Naive B cell (primary cell): ENCODE results near the gene DRD2. TPM values are rescaled to one million over a fixed set of nuclear protein-coding genes. Genes with fewer than 3 reads are reported as not detected.
A peak's percentile ranks its signal among the peaks of the same experiment; 100 is the strongest.

ENCODE experiments used
- ATAC-seq, 2 donors: fragments of 150-1000 bp; cut with Tn5 transposase; 2 replicates each; pipeline ENCODE4 v1.10.0; 2021; ENCODE audit warnings: low read depth in 2 of 2, mild to moderate bottlenecking in 2 of 2, moderate library complexity in 2 of 2
- DNase-seq: peaks from one replicate; pipeline ENCODE4 v3.0.0; 2022
- H3K27ac Mint-ChIP-seq, 6 donors: one replicate each; pipeline ENCODE4 v1.8.0; 2020 to 2022; ENCODE audit warnings: mild to moderate bottlenecking in 6 of 6, mixed read lengths in 6 of 6, moderate library complexity in 5 of 6, inconsistent platforms in 2 of 6
- H3K27me3 Mint-ChIP-seq, 3 donors: one replicate each; pipeline ENCODE4 v1.8.0; 2021 to 2022; ENCODE audit warnings: mixed read lengths in 3 of 3, mild to moderate bottlenecking in 1 of 3
- H3K36me3 Mint-ChIP-seq, 2 donors: one replicate each; pipeline ENCODE4 v1.8.0; 2020 to 2022; ENCODE audit warnings: mixed read lengths in 2 of 2, inconsistent platforms in 1 of 2, mild to moderate bottlenecking in 1 of 2
- H3K4me1 Mint-ChIP-seq, 3 donors: one replicate each; pipeline ENCODE4 v1.8.0; 2020 to 2022; ENCODE audit warnings: mixed read lengths in 3 of 3, inconsistent platforms in 1 of 3, mild to moderate bottlenecking in 1 of 3, moderate library complexity in 1 of 3
- H3K4me3 Mint-ChIP-seq, 8 donors: one replicate each; pipeline ENCODE4 v1.8.0; 2020 to 2022; ENCODE audit warnings: mild to moderate bottlenecking in 8 of 8, mixed read lengths in 8 of 8, moderate library complexity in 8 of 8, inconsistent platforms in 2 of 8
- H3K9me3 Mint-ChIP-seq, 7 donors: one replicate each; pipeline ENCODE4 v1.8.0; 2020 to 2022; ENCODE audit warnings: mixed read lengths in 7 of 7, mild to moderate bottlenecking in 5 of 7, inconsistent platforms in 2 of 7, moderate library complexity in 1 of 7
- polyA plus RNA-seq, 6 donors: library from polyadenylated mRNA; unstranded; fragments of 300-500 nt; fragmentation: Illumina TruSeq; gene quantifications; one replicate each; pipeline ENCODE4 v1.2.3, GENCODE V29; 2021; ENCODE audit warnings: low read depth in 6 of 6

DRD2 gene
- polyA plus RNA-seq, 6 donors from 2014 or later = not detected

GRCh38 chr11:113417428-113417827 lies 57.8 kb downstream of the DRD2 start:
- Mint-ChIP-seq H3K4me1 (no peaks in the 10 kb centered on the region), H3K4me3 (no peak overlapping the region), H3K36me3 (no peaks in the 10 kb centered on the region), H3K27me3 (peaks cover 0 to 10% (median 10%) of the 10 kb centered on the region in 3 donors), H3K27ac (no peak overlapping the region), H3K9me3 (peaks cover 0 to 1% (median 0%) of the 10 kb centered on the region in 7 donors)
- DNase-seq (no peak), ATAC-seq (no peak)

DNA sequence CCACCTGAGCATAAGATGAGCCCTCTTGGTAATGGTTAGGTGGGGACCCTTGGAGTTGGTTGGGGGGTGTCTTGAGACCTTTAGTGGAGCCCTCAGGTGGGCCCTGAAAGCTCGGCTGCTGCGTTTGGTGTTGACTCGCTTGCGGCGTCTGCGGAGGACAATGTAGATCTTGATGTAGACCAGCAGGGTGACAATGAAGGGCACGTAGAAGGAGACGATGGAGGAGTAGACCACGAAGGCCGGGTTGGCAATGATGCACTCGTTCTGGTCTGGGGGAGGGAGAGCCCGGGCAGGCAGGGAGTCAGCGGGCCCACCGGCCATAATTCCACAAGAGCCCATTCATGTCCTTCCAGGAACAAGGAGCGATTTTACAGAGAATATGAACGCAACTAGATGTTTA lies 59.9 kb downstream of the DRD2 start:
- no peaks in the 10 kb centered on the region for H3K36me3 Mint-ChIP-seq
- H3K27me3 Mint-ChIP-seq = peaks cover 0 to 10% (median 8%) of the 10 kb centered on the region in 3 donors
- H3K4me3 Mint-ChIP-seq = peak overlapping the region in 1 of 8 donors; percentile 57
- ATAC-seq (no peak), DNase-seq (no peak)
- H3K9me3 Mint-ChIP-seq = peaks cover 0 to 1% (median 0%) of the 10 kb centered on the region in 7 donors
- H3K27ac Mint-ChIP-seq = peak overlapping the region in 1 of 6 donors; percentile 60
- no peaks in the 10 kb centered on the region for H3K4me1 Mint-ChIP-seq

DNA sequence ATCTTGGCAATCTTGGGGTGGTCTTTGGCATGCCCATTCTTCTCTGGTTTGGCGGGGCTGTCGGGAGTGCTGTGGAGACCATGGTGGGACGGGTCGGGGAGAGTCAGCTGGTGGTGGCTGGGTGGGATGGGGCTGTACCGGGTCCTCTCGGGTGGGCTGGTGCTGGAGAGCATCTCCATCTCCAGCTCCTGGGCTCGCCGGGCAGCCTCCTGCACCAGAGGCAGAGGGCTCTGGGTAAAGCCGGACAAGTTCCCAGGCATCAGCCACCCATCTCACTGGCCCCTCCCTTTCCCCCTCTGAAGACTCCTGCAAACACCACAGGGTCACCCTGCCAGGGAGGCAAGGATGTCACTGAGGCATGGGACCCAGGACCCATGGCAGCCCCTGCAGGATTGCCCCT lies 62.5 kb downstream of the DRD2 start:
- H3K4me1 Mint-ChIP-seq = no peaks in the 10 kb centered on the region
- ATAC-seq = no peak
- H3K36me3 Mint-ChIP-seq = no peaks in the 10 kb centered on the region
- DNase-seq = no peak
- peak overlapping the region in 1 of 8 donors; percentile 47 for H3K4me3 Mint-ChIP-seq
- peaks cover 0 to 1% (median 0%) of the 10 kb centered on the region in 7 donors for H3K9me3 Mint-ChIP-seq
- H3K27ac Mint-ChIP-seq = no peak overlapping the region
- peaks cover 0 to 6% (median 0%) of the 10 kb centered on the region in 3 donors for H3K27me3 Mint-ChIP-seq

DNA sequence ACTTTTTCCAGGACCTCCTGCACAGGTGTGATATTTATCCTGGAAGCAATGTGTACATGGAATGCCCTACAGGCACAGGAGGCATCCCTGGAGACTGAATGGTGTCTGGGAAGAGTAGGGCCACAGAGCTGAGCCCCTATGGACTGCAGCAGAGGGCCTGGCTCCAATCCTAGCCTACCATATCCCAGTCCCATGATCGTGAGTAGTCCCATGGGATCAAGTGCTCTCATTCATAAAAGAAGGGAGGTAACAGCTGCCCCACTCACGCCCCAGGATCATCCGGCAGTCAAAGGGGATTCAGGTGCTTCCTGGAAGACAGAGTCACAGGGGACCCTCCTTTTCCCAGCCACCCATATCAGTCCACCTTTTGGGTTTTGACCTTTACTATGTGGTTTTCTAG lies 63.7 kb downstream of the DRD2 start:
- ATAC-seq (no peak), DNase-seq (no peak)
- peaks cover 0 to 1% (median 0%) of the 10 kb centered on the region in 7 donors for H3K9me3 Mint-ChIP-seq
- H3K27ac Mint-ChIP-seq = no peak overlapping the region
- H3K4me3 Mint-ChIP-seq = no peak overlapping the region
- H3K27me3 Mint-ChIP-seq = peaks cover 0 to 6% (median 0%) of the 10 kb centered on the region in 3 donors
- H3K4me1 Mint-ChIP-seq = no peaks in the 10 kb centered on the region
- no peaks in the 10 kb centered on the region for H3K36me3 Mint-ChIP-seq

- no peaks in the 10 kb centered on the region for H3K36me3 Mint-ChIP-seq
- peaks cover 0 to 1% (median 0%) of the 10 kb centered on the region in 7 donors for H3K9me3 Mint-ChIP-seq
- no peak for DNase-seq
- no peak for ATAC-seq
- no peak overlapping the region for H3K4me3 Mint-ChIP-seq
- peak overlapping the region in 1 of 6 donors; percentile 37 for H3K27ac Mint-ChIP-seq
- H3K27me3 Mint-ChIP-seq = peaks cover 0 to 6% (median 0%) of the 10 kb centered on the region in 3 donors
- H3K4me1 Mint-ChIP-seq = no peaks in the 10 kb centered on the region
These were observed 64.6 kb downstream of the DRD2 start for GRCh38 chr11:113410414-113411135.

- Mint-ChIP-seq H3K27ac (no peak overlapping the region), H3K4me3 (no peak overlapping the region), H3K4me1 (no peaks in the 10 kb centered on the region), H3K36me3 (no peaks in the 10 kb centered on the region), H3K9me3 (peaks cover 0 to 1% (median 0%) of the 10 kb centered on the region in 7 donors), H3K27me3 (peaks cover 0 to 7% (median 6%) of the 10 kb centered on the region in 3 donors)
- DNase-seq = no peak
- ATAC-seq = no peak
These were observed 65.7 kb downstream of the DRD2 start for GRCh38 chr11:113409526-113409925.

DNA sequence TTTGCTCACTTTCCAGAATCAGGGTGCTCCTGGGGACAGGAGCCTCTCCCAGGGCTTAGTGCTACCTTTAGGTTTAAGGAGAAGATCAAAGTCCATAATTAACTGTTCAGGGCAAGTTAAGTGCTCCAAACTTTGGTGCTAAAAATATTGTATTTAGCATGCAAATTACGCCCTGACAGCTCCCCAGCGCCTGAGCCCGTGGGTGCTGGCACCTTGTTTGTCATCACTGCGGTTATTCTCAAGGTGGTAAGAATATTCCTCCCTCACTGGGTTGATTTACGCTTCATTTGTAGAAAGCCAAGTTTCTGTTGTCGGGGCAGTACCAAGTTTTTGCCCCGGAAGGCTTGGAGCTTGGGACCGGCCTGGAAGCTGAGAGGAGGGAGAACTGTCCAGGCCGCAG lies 66.3 kb downstream of the DRD2 start:
- Mint-ChIP-seq H3K4me1 (no peaks in the 10 kb centered on the region), H3K27me3 (peaks cover 0 to 9% (median 6%) of the 10 kb centered on the region in 3 donors), H3K36me3 (no peaks in the 10 kb centered on the region), H3K27ac (no peak overlapping the region), H3K4me3 (no peak overlapping the region), H3K9me3 (no peaks in the 10 kb centered on the region)
- DNase-seq (no peak), ATAC-seq (no peak)

GRCh38 chr11:113408206-113408605 lies 67.0 kb downstream of the DRD2 start:
- ATAC-seq (no peak), DNase-seq (no peak)
- no peaks in the 10 kb centered on the region for H3K4me1 Mint-ChIP-seq
- H3K9me3 Mint-ChIP-seq = no peaks in the 10 kb centered on the region
- H3K4me3 Mint-ChIP-seq = no peak overlapping the region
- no peaks in the 10 kb centered on the region for H3K36me3 Mint-ChIP-seq
- peaks cover 0 to 15% (median 6%) of the 10 kb centered on the region in 3 donors for H3K27me3 Mint-ChIP-seq
- peak overlapping the region in 1 of 6 donors; percentile 36 for H3K27ac Mint-ChIP-seq

DNA sequence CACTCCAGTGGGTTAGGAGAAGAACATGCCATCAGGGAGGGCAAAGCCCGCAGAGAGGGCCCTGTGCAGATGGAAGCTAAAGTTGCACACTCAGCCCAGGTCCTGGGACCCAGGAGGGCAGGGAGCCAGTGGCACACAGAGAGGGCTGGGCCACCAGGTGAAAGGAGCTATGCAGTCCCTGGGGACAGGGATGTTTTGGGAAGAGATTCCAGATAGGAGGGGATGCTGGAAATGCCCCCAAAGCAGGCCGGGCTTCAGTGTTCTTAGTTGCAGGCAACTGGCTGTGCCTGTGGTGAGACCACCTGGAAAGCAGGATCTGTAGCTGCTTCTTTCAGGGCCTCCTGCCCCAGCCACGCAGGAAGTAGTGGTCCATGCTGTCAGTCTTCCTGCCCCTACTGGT lies 68.0 kb downstream of the DRD2 start:
- no peak for ATAC-seq
- H3K36me3 Mint-ChIP-seq = no peaks in the 10 kb centered on the region
- H3K4me3 Mint-ChIP-seq = no peak overlapping the region
- no peaks in the 10 kb centered on the region for H3K9me3 Mint-ChIP-seq
- H3K4me1 Mint-ChIP-seq = no peaks in the 10 kb centered on the region
- no peak for DNase-seq
- H3K27ac Mint-ChIP-seq = no peak overlapping the region
- H3K27me3 Mint-ChIP-seq = peaks cover 0 to 15% (median 6%) of the 10 kb centered on the region in 3 donors

DNA sequence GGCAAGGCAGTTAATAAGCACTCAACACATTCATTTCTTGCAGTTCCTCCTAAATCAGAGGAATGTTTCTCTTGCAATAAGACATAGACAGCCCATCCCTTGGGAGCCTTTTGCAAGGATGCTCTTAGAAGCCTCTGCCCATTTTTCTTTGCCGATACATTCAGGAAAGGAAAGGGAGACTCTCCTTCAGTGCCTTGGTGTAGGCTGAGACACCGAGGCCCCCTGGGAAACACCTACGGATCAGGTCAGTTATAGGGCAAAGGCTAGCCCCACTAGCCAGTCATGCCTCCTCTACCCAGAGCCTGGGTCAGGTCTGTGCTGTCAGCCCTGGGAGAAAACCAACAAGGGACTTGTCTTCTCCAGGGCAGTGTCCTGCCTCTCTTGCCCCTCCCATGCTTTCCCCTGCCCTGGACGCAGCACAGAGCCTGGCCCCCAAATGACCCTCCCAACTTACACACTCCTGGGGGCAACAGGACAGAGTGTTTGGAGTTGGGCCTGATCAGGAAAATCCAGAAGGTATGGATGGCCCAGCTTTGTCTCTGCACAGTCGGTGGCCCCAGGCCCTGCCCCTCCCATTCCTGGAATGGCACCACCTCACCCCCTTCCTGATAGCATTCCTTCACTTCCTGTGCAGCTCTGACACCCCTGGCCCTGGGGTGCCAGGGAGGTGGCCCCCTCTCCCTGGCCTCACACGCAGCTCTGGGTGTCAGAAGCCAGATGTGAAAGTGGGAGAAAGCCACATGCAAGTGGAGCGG lies 69.3 kb downstream of the DRD2 start:
- ATAC-seq = no peak
- H3K27me3 Mint-ChIP-seq = peaks cover 0 to 15% (median 3%) of the 10 kb centered on the region in 3 donors
- H3K36me3 Mint-ChIP-seq = no peaks in the 10 kb centered on the region
- no peak overlapping the region for H3K4me3 Mint-ChIP-seq
- no peaks in the 10 kb centered on the region for H3K9me3 Mint-ChIP-seq
- H3K4me1 Mint-ChIP-seq = no peaks in the 10 kb centered on the region
- DNase-seq = no peak
- no peak overlapping the region for H3K27ac Mint-ChIP-seq

- Mint-ChIP-seq H3K9me3 (no peaks in the 10 kb centered on the region), H3K36me3 (no peaks in the 10 kb centered on the region), H3K27me3 (peaks cover 0 to 15% (median 0%) of the 10 kb centered on the region in 3 donors), H3K4me1 (no peaks in the 10 kb centered on the region), H3K27ac (peak overlapping the region in 1 of 6 donors; percentile 55), H3K4me3 (no peak overlapping the region)
- no peak for DNase-seq
- no peak for ATAC-seq
These were observed 70.3 kb downstream of the DRD2 start for GRCh38 chr11:113404859-113405430.

GRCh38 chr11:113401718-113402117 lies 73.5 kb downstream of the DRD2 start:
- no peaks in the 10 kb centered on the region for H3K4me1 Mint-ChIP-seq
- H3K9me3 Mint-ChIP-seq = no peaks in the 10 kb centered on the region
- no peak overlapping the region for H3K4me3 Mint-ChIP-seq
- no peak for ATAC-seq
- no peaks in the 10 kb centered on the region for H3K36me3 Mint-ChIP-seq
- no peak overlapping the region for H3K27ac Mint-ChIP-seq
- peaks cover 0 to 15% (median 0%) of the 10 kb centered on the region in 3 donors for H3K27me3 Mint-ChIP-seq
- DNase-seq = no peak

GRCh38 chr11:113400631-113401230 lies 74.5 kb downstream of the DRD2 start:
- Mint-ChIP-seq H3K27me3 (peaks cover 0 to 15% (median 0%) of the 10 kb centered on the region in 3 donors), H3K36me3 (no peaks in the 10 kb centered on the region), H3K9me3 (no peaks in the 10 kb centered on the region), H3K4me1 (no peaks in the 10 kb centered on the region), H3K27ac (no peak overlapping the region), H3K4me3 (no peak overlapping the region)
- DNase-seq (no peak), ATAC-seq (no peak)
